Measurements from ENCODE around the gene SYPL1.

DNA sequence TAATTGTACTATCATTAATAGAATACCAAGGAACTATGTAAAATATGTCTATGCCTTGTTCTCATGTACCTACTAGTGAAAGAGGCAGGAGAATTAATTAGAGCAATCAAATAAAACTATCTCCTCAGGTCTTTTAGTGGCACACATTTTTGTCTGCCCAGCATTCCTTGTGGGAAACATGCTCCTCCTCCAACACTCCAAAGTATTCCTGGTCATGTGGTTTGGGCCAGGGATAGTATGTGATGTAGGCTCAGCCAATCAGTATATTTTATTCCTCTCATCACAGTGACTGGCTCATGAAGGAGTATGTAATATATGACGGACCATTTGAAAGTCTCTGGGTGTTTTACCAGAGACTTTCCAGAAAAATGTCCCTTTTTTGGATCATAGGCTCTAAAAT, 16.7 kb upstream of the SYPL1 start:
- TF ChIP-seq, protein P1, sequence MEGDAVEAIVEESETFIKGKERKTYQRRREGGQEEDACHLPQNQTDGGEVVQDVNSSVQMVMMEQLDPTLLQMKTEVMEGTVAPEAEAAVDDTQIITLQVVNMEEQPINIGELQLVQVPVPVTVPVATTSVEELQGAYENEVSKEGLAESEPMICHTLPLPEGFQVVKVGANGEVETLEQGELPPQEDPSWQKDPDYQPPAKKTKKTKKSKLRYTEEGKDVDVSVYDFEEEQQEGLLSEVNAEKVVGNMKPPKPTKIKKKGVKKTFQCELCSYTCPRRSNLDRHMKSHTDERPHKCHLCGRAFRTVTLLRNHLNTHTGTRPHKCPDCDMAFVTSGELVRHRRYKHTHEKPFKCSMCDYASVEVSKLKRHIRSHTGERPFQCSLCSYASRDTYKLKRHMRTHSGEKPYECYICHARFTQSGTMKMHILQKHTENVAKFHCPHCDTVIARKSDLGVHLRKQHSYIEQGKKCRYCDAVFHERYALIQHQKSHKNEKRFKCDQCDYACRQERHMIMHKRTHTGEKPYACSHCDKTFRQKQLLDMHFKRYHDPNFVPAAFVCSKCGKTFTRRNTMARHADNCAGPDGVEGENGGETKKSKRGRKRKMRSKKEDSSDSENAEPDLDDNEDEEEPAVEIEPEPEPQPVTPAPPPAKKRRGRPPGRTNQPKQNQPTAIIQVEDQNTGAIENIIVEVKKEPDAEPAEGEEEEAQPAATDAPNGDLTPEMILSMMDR (IDR thresholded peaks at IDR 0.05), result no peak
- no peak for TF ChIP-seq POLR2A (IDR thresholded peaks at IDR 0.05)
